ENCODE data around the gene TM7SF2. TPM values are rescaled to one million over a fixed set of nuclear protein-coding genes. Genes with fewer than 3 reads are reported as not detected.

Gene TM7SF2
- total RNA-seq: 10 to 100 TPM; 15.6 to 20.3 (median 17.5) TPM
- polyA plus RNA-seq: 10 to 100 TPM in 2 of 3 donors, 1 to 10 TPM in 1; 3.6 to 43.2 (median 10.2) TPM

DNA sequence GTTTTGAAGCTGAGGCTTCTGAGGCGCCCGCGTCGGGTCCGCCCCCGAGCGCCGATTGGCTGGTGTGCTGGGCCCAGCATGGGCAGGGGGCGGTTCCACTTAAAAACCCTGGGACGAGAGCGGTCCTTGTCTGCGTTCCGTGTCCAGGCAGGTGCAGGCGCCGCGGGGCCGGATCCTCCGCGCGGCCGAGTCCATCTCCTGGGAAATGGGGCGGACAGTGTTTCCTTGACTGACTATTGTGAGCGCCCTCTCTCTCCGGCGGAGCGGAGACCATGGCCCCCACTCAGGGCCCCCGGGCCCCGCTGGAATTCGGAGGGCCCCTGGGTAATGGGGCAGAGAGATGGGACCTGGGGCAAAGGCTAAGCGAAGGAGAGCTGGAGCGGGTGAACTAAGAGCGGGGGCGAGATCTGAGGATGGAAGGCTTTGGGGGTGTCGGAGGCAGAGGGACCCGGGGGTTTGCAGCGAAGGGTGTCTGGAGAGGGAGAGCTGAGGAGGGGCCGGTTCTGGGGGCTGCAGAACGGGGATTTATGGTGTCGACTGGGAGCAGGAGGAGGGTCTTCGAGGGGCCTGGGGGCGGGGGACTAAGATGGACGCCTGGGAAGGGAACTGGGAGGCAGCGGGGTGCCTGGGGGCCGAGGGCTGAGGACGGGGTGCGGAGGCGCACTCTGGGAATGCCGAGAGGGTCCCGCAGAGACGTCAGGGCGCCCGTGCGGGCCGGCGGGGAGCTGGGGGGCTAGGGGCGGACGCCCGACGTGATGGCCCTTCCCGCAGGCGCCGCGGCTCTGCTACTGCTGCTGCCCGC lies at the start of gene TM7SF2:
TSS of gene TM7SF2 (plus strand) at position 129 of the 802 bp plus-strand sequence. CDS start at position 273, 144 bp downstream.
- WGBS, 2 donors: 1% methylated on average over 64 of the region's 64 CpGs
- H3K27ac ChIP-seq: peak within 1 kb of the TSS; percentile 81 to 85 (median 82)
- no peak for TF ChIP-seq EP300 (IDR thresholded peaks at IDR 0.05)
- TF ChIP-seq, protein P1, sequence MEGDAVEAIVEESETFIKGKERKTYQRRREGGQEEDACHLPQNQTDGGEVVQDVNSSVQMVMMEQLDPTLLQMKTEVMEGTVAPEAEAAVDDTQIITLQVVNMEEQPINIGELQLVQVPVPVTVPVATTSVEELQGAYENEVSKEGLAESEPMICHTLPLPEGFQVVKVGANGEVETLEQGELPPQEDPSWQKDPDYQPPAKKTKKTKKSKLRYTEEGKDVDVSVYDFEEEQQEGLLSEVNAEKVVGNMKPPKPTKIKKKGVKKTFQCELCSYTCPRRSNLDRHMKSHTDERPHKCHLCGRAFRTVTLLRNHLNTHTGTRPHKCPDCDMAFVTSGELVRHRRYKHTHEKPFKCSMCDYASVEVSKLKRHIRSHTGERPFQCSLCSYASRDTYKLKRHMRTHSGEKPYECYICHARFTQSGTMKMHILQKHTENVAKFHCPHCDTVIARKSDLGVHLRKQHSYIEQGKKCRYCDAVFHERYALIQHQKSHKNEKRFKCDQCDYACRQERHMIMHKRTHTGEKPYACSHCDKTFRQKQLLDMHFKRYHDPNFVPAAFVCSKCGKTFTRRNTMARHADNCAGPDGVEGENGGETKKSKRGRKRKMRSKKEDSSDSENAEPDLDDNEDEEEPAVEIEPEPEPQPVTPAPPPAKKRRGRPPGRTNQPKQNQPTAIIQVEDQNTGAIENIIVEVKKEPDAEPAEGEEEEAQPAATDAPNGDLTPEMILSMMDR (IDR thresholded peaks at IDR 0.05): no peak
- TF ChIP-seq POLR2AphosphoS5 (IDR thresholded peaks at IDR 0.05): peak; percentile 89 to 94 (median 90)
- TF ChIP-seq POLR2A (IDR thresholded peaks at IDR 0.05): peak; percentile 59 to 80
- DNase-seq: peak; percentile 98
- H3K36me3 ChIP-seq: peaks cover 9 to 39% (median 18%) of the 10 kb centered on the region in 4 donors
- no peaks in the 10 kb centered on the region for H3K27me3 ChIP-seq
- intact Hi-C loops (cut with DNase I): loop anchor here (2.0 to 10.0 kb wide), 4 partner anchors 15 to 503 kb away; partner anchors contain the start of genes CAPN1, CDC42BPG, MAP3K11 and PCNX3
- H3K9me3 ChIP-seq: no peaks in the 10 kb centered on the region
- H3K4me1 ChIP-seq: peaks cover 0 to 56% (median 48%) of the 10 kb centered on the region in 4 donors
- peak within 1 kb of the TSS; percentile 35 to 58 (median 49) for H3K4me3 ChIP-seq

GRCh38 chr11:65063532-65063931 lies 48.1 kb upstream of the TM7SF2 start:
- 81 to 88% methylated on average over 3 of the region's 3 CpGs for WGBS, 2 donors
- H3K4me3 ChIP-seq: no peak overlapping the region
- no peak overlapping the region for H3K27ac ChIP-seq
- DNase-seq: no peak
- no peaks in the 10 kb centered on the region for H3K4me1 ChIP-seq
- no peaks in the 10 kb centered on the region for H3K27me3 ChIP-seq
- no peak for TF ChIP-seq POLR2A (IDR thresholded peaks at IDR 0.05)
- TF ChIP-seq, protein P1 (IDR thresholded peaks at IDR 0.05): no peak
- no peak for TF ChIP-seq EP300 (IDR thresholded peaks at IDR 0.05)
- no peak for TF ChIP-seq POLR2AphosphoS5 (IDR thresholded peaks at IDR 0.05)
- no peaks in the 10 kb centered on the region for H3K9me3 ChIP-seq
- intact Hi-C loops (cut with DNase I): no loop called here
- no peaks in the 10 kb centered on the region for H3K36me3 ChIP-seq

GRCh38 chr11:65064847-65065240 lies 46.8 kb upstream of the TM7SF2 start:
- Histone ChIP-seq H3K36me3 (no peaks in the 10 kb centered on the region), H3K27me3 (no peaks in the 10 kb centered on the region), H3K4me3 (no peak overlapping the region), H3K27ac (no peak overlapping the region), H3K4me1 (no peaks in the 10 kb centered on the region), H3K9me3 (no peaks in the 10 kb centered on the region)
- intact Hi-C loops (cut with DNase I): no loop called here
- DNase-seq: no peak
- no peak for TF ChIP-seq EP300 (IDR thresholded peaks at IDR 0.05)
- WGBS, 2 donors: 89 to 93% methylated on average over 4 of the region's 4 CpGs

DNA sequence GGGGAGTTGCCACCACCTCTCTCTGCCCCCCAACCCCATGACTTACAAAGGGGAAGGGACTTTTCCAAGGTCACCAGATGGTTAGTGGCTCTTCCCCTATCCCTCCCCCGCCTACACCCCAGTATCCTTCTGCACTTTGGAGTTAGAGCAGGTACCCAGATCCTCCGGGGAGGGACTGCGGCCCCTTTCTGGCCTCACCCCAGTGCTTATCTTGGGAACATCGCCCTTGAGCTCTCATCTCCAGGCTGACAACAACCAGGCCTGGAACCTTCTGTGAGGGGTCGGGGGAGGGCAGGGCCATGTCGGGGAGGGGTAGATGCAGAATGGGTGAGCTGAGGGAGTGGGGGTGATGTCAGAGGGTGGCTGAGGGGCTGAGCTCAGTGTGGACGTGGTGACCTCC lies 45.8 kb upstream of the TM7SF2 start:
- Histone ChIP-seq H3K27ac (no peak overlapping the region), H3K9me3 (no peaks in the 10 kb centered on the region), H3K4me1 (no peaks in the 10 kb centered on the region), H3K4me3 (no peak overlapping the region), H3K36me3 (no peaks in the 10 kb centered on the region), H3K27me3 (no peaks in the 10 kb centered on the region)
- intact Hi-C loops (cut with DNase I): no loop called here
- no peak for TF ChIP-seq POLR2A (IDR thresholded peaks at IDR 0.05)
- TF ChIP-seq, protein P1 (IDR thresholded peaks at IDR 0.05): no peak
- TF ChIP-seq POLR2AphosphoS5 (IDR thresholded peaks at IDR 0.05): no peak
- TF ChIP-seq EP300 (IDR thresholded peaks at IDR 0.05): no peak
- no peak for DNase-seq
- 81 to 83% methylated on average over 7 of the region's 7 CpGs for WGBS, 2 donors

- WGBS, 2 donors: 87 to 88% methylated on average over 11 of the region's 11 CpGs
- Histone ChIP-seq H3K4me1 (no peaks in the 10 kb centered on the region), H3K9me3 (no peaks in the 10 kb centered on the region), H3K36me3 (no peaks in the 10 kb centered on the region), H3K4me3 (no peak overlapping the region), H3K27me3 (no peaks in the 10 kb centered on the region), H3K27ac (no peak overlapping the region)
- TF ChIP-seq POLR2AphosphoS5 (IDR thresholded peaks at IDR 0.05) (no peak), POLR2A (IDR thresholded peaks at IDR 0.05) (no peak), EP300 (IDR thresholded peaks at IDR 0.05) (no peak)
- TF ChIP-seq, protein P1 (IDR thresholded peaks at IDR 0.05): no peak
- DNase-seq: no peak
- intact Hi-C loops (cut with DNase I): no loop called here
Measured at GRCh38 chr11:65066315-65066714, 45.4 kb upstream of the TM7SF2 start.

Measured in sigmoid colon (tissue), 7 donors.